ENCODE measurements around the gene TLCD3A.
A peak's percentile ranks its signal among the peaks of the same experiment; 100 is the strongest.
"Not testable (repeated sequence)": the region's sequence is repeated elsewhere in the genome, so short reads cannot be mapped to it uniquely, and the experiment has no call there.

TLCD3A gene

GRCh38 chr17:696369-696768 lies 36.0 kb upstream of the TLCD3A start:
- Histone ChIP-seq H3K27me3 (ENCODE audit: insufficient read depth, low read length, poor library complexity) (no peaks in the 10 kb centered on the region), H2BK5ac (ENCODE audit: low read length) (no peak overlapping the region), H4K5ac (ENCODE audit: low read length) (no peak overlapping the region), H2BK15ac (replicated peaks; ENCODE audit: low read depth) (no peak overlapping the region), H2BK120ac (ENCODE audit: low read depth, low read length) (no peak overlapping the region), H3K79me2 (ENCODE audit: control insufficient read depth, insufficient read depth, low read length) (no peaks in the 10 kb centered on the region), H3K4me1 (ENCODE audit: control insufficient read depth, low read depth, low read length) (no peaks in the 10 kb centered on the region), H3K4me3 (ENCODE audit: low read length) (no peak overlapping the region), H4K8ac (ENCODE audit: low read depth, low read length) (no peak overlapping the region), H3K23ac (ENCODE audit: low read length) (no peak overlapping the region), H3K56ac (ENCODE audit: low read length) (no peak overlapping the region), H3K27ac (ENCODE audit: low read depth, low read length) (no peak overlapping the region), H3K4ac (ENCODE audit: low read depth, low read length) (no peak overlapping the region), H3K36me3 (ENCODE audit: control insufficient read depth, insufficient read depth, low read length) (peaks cover 2% of the 10 kb centered on the region), H3K79me1 (ENCODE audit: low read length) (peaks cover 1% of the 10 kb centered on the region), H3K4me2 (ENCODE audit: low read length) (no peak overlapping the region), H3K9ac (ENCODE audit: low read length) (no peak overlapping the region), H2AK5ac (ENCODE audit: low read length) (no peak overlapping the region), H3K18ac (ENCODE audit: low read length) (no peak overlapping the region)
- no CpG with 5 or more reads among the region's 2 CpGs for WGBS (ENCODE audit: extremely low coverage, insufficient coverage, low lambda C conversion rate)
- DNase-seq: no peak

DNA sequence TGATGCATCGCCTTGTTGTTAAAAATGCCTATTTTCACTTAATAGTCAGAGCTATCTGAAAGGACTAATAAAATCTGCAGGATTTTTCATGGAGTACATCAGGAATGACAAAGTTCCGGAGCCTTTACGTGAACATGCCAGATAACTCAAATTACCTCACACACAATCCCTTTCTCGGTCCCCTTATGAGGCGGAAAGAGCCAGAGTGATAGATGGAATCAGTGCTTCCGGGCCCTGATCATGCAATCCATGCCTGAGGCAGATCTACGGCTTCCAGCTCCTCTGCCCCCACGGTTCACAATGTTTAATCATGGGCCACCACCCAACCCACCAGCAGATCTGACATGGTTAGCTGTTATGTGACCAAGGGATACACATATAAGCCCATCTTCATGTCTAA lies 34.7 kb upstream of the TLCD3A start:
- Histone ChIP-seq H2BK5ac (ENCODE audit: low read length) (no peak overlapping the region), H3K4ac (ENCODE audit: low read depth, low read length) (no peak overlapping the region), H3K18ac (ENCODE audit: low read length) (no peak overlapping the region), H3K27ac (ENCODE audit: low read depth, low read length) (no peak overlapping the region), H3K27me3 (ENCODE audit: insufficient read depth, low read length, poor library complexity) (no peaks in the 10 kb centered on the region), H3K4me3 (ENCODE audit: low read length) (no peak overlapping the region), H2BK120ac (ENCODE audit: low read depth, low read length) (no peak overlapping the region), H3K4me1 (ENCODE audit: control insufficient read depth, low read depth, low read length) (no peaks in the 10 kb centered on the region), H3K79me2 (ENCODE audit: control insufficient read depth, insufficient read depth, low read length) (no peaks in the 10 kb centered on the region), H2AK5ac (ENCODE audit: low read length) (no peak overlapping the region), H3K56ac (ENCODE audit: low read length) (no peak overlapping the region), H3K36me3 (ENCODE audit: control insufficient read depth, insufficient read depth, low read length) (peaks cover 2% of the 10 kb centered on the region), H4K5ac (ENCODE audit: low read length) (no peak overlapping the region), H2BK15ac (replicated peaks; ENCODE audit: low read depth) (no peak overlapping the region), H3K23ac (ENCODE audit: low read length) (no peak overlapping the region), H4K8ac (ENCODE audit: low read depth, low read length) (no peak overlapping the region), H3K4me2 (ENCODE audit: low read length) (no peak overlapping the region), H3K9ac (ENCODE audit: low read length) (no peak overlapping the region), H3K79me1 (ENCODE audit: low read length) (peaks cover 1% of the 10 kb centered on the region)
- no peak for DNase-seq
- WGBS (ENCODE audit: extremely low coverage, insufficient coverage, low lambda C conversion rate): no CpG with 5 or more reads among the region's 8 CpGs

DNA sequence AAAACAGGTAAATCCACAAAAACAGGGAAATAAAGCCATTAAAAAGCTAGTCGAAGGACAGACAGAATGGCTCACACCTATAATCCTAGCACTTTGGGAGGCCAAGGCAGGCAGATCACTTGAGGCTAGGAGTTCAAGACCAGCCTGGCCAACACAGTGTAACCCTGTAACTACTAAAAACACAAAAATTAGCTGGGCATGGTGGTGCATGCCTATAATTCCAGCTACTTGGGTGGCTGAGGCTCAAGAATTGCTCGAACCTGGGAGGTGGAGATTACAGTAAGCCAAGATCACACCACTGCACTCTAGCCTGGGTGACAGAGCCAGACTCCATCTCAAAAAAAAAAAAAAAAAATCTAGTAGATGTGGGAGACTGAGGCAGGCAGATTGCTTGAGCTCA lies 34.3 kb upstream of the TLCD3A start:
- H3K4me2 ChIP-seq (ENCODE audit: low read length); H3K36me3 ChIP-seq (ENCODE audit: control insufficient read depth, insufficient read depth, low read length); H2BK120ac ChIP-seq (ENCODE audit: low read depth, low read length); H3K23ac ChIP-seq (ENCODE audit: low read length); H3K27me3 ChIP-seq (ENCODE audit: insufficient read depth, low read length, poor library complexity); H4K5ac ChIP-seq (ENCODE audit: low read length); H2BK15ac ChIP-seq (replicated peaks; ENCODE audit: low read depth); H2BK5ac ChIP-seq (ENCODE audit: low read length); H3K79me2 ChIP-seq (ENCODE audit: control insufficient read depth, insufficient read depth, low read length); H4K8ac ChIP-seq (ENCODE audit: low read depth, low read length); H3K4ac ChIP-seq (ENCODE audit: low read depth, low read length); H3K27ac ChIP-seq (ENCODE audit: low read depth, low read length); H2AK5ac ChIP-seq (ENCODE audit: low read length); H3K4me1 ChIP-seq (ENCODE audit: control insufficient read depth, low read depth, low read length); H3K79me1 ChIP-seq (ENCODE audit: low read length); H3K56ac ChIP-seq (ENCODE audit: low read length); H3K18ac ChIP-seq (ENCODE audit: low read length); H3K4me3 ChIP-seq (ENCODE audit: low read length); DNase-seq; H3K9ac ChIP-seq (ENCODE audit: low read length): not testable (repeated sequence)
- no CpG with 5 or more reads among the region's 2 CpGs for whole genome bisulfite sequencing (ENCODE audit: extremely low coverage, insufficient coverage, low lambda C conversion rate)

DNA sequence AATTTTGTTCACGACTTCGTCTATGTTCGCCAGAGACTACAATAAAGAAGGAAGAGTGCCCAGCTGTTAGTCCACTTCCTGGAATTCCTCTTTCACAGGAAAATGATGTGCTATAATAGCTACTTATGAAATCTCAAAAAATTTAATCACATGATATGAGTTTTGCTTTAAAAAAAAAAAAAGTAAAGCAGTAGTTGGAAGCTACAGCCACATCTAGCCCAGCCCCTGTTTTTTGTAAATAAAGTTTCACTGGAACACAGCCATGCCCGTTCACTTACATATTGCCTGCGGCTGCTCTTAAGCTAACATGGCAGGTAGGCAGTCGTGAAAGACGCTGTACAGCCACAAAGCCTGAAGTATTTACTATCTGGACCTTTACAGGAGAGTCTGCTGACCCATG lies 33.1 kb upstream of the TLCD3A start:
- Histone ChIP-seq H4K8ac (ENCODE audit: low read depth, low read length) (no peak overlapping the region), H2BK120ac (ENCODE audit: low read depth, low read length) (no peak overlapping the region), H3K4me2 (ENCODE audit: low read length) (no peak overlapping the region), H3K23ac (ENCODE audit: low read length) (no peak overlapping the region), H3K79me2 (ENCODE audit: control insufficient read depth, insufficient read depth, low read length) (no peaks in the 10 kb centered on the region), H3K27ac (ENCODE audit: low read depth, low read length) (no peak overlapping the region), H2BK15ac (replicated peaks; ENCODE audit: low read depth) (no peak overlapping the region), H3K9ac (ENCODE audit: low read length) (no peak overlapping the region), H3K4me1 (ENCODE audit: control insufficient read depth, low read depth, low read length) (no peaks in the 10 kb centered on the region), H3K4me3 (ENCODE audit: low read length) (no peak overlapping the region), H2AK5ac (ENCODE audit: low read length) (no peak overlapping the region), H3K27me3 (ENCODE audit: insufficient read depth, low read length, poor library complexity) (no peaks in the 10 kb centered on the region), H4K5ac (ENCODE audit: low read length) (no peak overlapping the region), H3K36me3 (ENCODE audit: control insufficient read depth, insufficient read depth, low read length) (peaks cover 2% of the 10 kb centered on the region), H3K4ac (ENCODE audit: low read depth, low read length) (no peak overlapping the region), H2BK5ac (ENCODE audit: low read length) (no peak overlapping the region), H3K79me1 (ENCODE audit: low read length) (peaks cover 1% of the 10 kb centered on the region), H3K56ac (ENCODE audit: low read length) (no peak overlapping the region), H3K18ac (ENCODE audit: low read length) (no peak overlapping the region)
- no CpG with 5 or more reads among the region's 7 CpGs for whole genome bisulfite sequencing (ENCODE audit: extremely low coverage, insufficient coverage, low lambda C conversion rate)
- DNase-seq: no peak

DNA sequence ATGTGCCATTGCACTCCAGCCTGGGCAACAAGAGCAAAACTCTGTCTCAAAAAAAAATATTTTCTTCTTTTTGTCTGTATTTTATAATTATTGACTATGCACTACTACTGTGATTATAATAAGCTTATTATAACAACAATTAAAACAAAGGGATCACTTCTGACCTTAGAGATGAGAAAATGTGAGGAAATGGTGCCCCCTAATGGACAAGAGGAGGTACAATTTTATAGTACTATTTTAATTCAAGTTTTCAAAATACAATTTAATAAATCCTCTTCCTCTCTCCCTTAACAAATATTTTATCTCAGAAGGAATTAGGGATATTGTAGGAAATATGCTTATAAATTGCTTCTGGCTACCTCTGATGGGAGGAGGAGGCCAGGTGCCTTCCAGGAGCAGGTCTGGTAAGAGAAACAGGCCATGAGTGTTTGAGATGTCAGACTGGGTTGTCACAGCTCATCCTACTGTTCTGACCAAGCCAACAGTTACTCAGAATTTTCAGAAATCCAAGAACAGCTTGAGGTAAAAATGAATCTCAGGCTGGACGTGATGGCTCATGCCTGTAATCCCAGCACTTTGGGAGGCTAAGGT lies 31.8 kb upstream of the TLCD3A start:
- Histone ChIP-seq H3K79me2 (ENCODE audit: control insufficient read depth, insufficient read depth, low read length) (no peaks in the 10 kb centered on the region), H4K8ac (ENCODE audit: low read depth, low read length) (no peak overlapping the region), H3K4me3 (ENCODE audit: low read length) (no peak overlapping the region), H3K4me1 (ENCODE audit: control insufficient read depth, low read depth, low read length) (no peaks in the 10 kb centered on the region), H3K27ac (ENCODE audit: low read depth, low read length) (no peak overlapping the region), H3K18ac (ENCODE audit: low read length) (no peak overlapping the region), H3K9ac (ENCODE audit: low read length) (no peak overlapping the region), H3K27me3 (ENCODE audit: insufficient read depth, low read length, poor library complexity) (no peaks in the 10 kb centered on the region), H3K4ac (ENCODE audit: low read depth, low read length) (no peak overlapping the region), H3K4me2 (ENCODE audit: low read length) (no peak overlapping the region), H2AK5ac (ENCODE audit: low read length) (no peak overlapping the region), H4K5ac (ENCODE audit: low read length) (no peak overlapping the region), H2BK15ac (replicated peaks; ENCODE audit: low read depth) (no peak overlapping the region), H2BK5ac (ENCODE audit: low read length) (no peak overlapping the region), H3K56ac (ENCODE audit: low read length) (no peak overlapping the region), H2BK120ac (ENCODE audit: low read depth, low read length) (no peak overlapping the region), H3K23ac (ENCODE audit: low read length) (no peak overlapping the region), H3K79me1 (ENCODE audit: low read length) (peaks cover 1% of the 10 kb centered on the region), H3K36me3 (ENCODE audit: control insufficient read depth, insufficient read depth, low read length) (peaks cover 2% of the 10 kb centered on the region)
- no CpG with 5 or more reads among the region's 1 CpG for WGBS (ENCODE audit: extremely low coverage, insufficient coverage, low lambda C conversion rate)
- DNase-seq: peak; percentile 22

All from mesendoderm (in vitro differentiated cells).